ENCODE results near the gene ZNF281.

The ZNF281 gene

DNA sequence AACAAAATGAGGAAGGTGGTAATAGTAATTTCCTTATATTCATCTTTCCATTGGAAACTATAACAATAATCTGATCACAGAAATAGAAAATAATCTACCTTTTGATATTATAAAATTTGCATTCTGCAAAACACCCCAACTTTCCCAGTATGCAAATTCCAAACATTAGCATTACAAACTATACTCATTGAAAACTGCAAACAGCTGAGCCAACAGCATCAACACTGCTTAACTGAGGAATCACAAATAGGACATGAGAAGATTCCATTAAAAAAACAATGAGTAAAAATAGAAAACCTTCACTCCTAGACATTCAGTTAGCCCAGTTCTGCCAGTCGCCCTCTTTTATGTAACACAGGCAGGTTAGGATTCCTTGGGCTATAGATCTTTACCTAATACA, 18.1 kb downstream of the ZNF281 start:
- DNase-seq (ENCODE audit: low spot score) = no peak

DNA sequence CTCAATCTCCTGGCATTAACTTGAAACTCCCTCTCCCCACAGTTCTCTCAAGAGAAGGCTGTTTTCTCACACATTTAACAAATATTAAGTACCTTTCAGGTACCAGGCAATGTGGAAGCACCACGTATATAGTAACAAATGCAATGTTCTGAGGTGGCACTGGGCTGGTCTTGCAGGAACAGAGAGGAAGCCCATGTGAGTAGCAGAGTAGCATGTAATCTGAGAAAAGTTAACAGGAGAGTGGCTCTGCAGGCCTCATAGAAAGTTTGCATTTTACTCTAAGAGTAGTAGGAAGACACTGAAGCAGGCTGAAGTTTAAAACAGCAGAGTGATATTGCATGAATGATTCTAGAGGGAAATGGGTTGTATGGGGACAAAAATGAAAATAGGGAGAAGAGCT, 21.0 kb downstream of the ZNF281 start:
- no peak for DNase-seq (ENCODE audit: low spot score)

DNA sequence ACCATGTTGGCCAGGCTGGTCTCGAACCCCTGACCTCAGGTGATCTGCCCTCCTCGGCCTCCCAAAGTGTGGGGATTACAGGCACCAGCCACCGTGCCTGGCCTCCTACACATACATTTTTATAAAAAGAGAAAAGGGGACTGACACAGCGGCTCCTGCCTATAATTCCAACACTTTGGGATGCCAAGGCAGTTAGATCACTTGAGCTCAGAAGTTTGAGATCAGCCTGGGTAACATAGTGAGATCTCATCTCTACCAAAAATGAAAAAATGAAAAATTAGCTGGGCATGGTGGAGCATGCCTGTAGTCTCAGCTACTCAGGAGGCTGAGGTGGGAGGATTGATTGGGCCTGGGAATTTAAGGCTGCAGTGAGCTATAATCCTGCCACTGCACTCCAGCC, 23.4 kb downstream of the ZNF281 start:
- DNase-seq (ENCODE audit: low spot score) = no peak

DNA sequence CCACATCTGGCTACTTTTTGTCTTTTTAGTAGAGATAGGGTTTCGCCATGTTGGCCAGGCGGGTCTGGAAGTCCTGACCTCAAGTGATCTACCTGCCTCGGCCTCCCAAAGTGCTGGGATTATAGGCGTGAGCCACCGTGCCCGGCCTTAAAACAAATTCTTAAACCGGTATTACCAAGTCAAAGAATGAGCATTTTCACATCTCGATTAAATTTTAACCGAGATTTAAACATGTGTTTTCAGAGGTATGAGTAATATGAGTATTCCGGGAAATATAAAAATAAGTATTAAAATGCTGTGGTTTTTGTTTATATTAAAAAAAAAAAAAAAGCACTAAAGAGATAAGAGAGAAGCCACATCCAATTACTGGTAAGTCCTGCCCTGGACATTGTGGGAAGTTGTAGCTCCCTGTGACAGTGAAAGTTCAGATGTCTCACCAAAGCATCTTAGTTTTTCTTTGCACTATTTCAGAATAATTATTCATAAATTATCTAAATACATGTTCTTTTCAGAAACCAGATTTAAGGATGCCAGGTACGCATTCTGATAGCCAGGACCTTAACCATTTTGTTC, 24.9 kb downstream of the ZNF281 start:
- DNase-seq (ENCODE audit: low spot score) = no peak

DNA sequence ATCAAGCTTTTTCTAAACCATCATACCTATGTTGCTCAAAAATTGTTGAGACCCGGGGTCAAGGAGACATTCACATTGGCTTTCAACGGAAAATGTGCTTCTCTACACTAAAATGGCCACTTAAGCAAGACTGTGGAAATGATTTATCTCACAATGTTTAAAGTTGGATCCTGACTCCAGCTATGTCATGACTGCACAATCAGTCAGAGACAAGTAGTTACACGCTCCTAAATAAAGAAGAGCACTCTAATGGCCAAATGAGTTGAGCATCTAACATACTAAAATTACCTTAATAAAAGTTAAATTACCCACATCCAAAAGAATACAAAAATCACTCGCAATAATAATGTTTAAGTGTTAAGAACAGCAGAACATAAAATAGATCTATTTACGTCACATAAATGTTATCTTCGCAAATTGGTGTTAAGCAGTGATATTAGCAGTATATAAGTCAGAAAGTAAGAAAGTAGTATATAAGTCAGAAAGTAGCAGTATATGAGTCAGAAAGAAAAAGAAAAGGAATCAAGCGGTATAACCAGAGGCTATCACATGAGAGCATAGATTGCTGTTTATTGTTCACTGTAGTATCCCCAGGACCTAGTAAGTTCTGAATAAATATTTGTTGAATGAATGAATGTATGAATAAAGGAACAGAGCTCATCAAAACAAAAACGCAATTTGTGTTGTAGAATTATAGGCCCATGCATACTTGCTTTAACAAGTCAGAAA, 28.4 kb downstream of the ZNF281 start:
- DNase-seq (ENCODE audit: low spot score) = no peak

DNA sequence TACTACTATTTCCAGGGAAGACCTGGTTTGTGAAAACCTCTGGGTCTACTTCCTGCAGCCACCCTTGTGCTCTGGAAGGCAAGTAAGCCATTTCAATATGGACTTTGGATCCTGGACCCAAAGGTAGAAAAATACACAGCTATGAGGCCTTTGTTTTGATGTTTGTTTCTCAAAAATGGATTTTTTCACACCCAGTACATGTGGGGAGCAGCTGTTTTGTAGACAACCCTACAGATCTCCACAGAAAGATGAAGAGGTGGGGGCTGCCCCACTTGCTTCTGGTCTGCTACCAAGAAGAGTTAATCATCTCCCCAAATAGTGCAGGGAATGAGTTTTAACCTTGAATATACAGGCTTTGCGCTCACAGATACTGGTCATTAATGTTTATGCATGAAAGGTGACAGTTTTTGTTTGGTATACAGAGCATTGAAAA, 29.2 kb downstream of the ZNF281 start:
- no peak for DNase-seq (ENCODE audit: low spot score)

DNA sequence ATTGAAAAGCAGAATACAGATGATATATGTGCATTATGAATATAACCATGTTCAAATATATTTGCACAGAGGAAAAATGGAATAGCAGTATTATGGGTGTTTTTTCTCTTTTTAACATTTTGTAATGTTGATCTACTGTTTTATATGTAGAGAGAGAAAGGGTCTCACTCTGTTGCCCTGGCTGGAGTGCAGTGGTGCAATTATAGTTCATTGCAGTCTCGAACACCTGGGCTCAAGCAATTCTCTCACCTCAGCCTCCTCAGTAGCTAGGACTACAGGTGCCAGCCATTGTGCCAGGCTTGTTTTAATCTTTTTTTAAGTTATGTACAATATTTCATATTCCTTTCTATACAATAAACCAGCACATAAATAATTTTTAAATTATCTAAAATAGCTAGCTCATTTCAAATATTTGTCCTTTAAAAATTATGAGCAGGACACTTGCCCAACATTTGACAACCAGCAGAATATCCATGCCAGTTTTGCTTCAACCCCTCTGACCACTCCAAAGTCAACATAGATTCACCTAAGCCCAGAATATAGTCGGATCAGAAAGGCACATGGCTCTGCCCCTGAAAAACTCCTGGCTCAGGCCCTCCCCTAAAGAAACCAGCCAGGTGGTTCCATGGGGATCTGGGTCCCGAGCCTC, 29.8 kb downstream of the ZNF281 start:
- no peak for DNase-seq (ENCODE audit: low spot score)

DNA sequence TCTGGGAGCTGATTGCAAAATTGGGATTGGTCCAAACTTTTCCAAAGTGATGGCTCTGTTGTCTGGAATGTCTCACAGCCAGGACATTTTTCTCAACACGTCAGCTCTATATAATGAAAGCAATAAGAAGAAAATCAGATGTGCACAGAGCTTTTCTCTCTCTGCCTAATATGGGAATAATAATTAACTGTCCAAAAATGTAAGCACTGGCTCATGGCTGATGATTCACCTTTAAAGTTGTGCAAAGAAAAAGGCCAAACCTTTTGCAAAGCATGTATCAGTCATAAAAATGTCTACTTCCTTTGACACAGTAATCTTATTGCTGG, 30.4 kb downstream of the ZNF281 start:
- no peak for DNase-seq (ENCODE audit: low spot score)

DNA sequence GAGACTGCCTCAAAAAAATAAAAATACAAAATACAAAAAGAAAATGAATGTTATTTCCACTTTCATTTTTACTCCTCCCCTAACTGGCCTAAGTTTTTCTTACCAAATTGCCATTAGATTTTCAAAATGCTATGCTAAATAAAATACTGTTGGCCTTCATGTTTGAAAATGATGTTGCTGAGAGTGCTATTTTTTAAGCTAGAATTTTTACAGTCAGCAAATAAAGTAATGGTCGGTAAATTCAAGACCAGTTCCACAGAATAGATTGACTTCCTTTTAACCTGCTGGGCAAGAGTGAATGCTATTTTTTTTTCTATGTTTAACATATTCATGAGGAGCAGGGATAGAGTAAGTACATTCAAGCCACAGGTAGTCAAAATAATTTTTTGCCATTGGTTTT, 31.7 kb downstream of the ZNF281 start:
- no peak for DNase-seq (ENCODE audit: low spot score)

DNA sequence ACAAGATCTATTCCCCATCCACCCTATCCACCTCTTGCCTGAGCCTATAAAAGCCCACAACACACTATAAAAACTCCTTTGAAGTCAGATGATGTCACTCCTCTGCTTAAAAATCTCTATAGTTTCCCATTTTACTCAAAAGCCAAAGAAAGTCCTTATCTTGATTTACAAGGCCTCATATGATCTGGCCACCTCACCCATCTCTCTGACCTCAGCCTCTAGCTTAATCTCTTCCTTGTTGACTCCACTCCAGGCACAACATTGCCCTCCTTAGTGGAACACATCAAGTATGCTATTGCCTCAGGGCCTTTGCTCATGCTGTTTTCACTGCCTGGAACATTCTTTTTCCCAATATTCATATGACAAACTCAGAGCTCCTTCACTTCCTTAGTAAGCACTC, 33.3 kb downstream of the ZNF281 start:
- DNase-seq (ENCODE audit: low spot score) = no peak

DNA sequence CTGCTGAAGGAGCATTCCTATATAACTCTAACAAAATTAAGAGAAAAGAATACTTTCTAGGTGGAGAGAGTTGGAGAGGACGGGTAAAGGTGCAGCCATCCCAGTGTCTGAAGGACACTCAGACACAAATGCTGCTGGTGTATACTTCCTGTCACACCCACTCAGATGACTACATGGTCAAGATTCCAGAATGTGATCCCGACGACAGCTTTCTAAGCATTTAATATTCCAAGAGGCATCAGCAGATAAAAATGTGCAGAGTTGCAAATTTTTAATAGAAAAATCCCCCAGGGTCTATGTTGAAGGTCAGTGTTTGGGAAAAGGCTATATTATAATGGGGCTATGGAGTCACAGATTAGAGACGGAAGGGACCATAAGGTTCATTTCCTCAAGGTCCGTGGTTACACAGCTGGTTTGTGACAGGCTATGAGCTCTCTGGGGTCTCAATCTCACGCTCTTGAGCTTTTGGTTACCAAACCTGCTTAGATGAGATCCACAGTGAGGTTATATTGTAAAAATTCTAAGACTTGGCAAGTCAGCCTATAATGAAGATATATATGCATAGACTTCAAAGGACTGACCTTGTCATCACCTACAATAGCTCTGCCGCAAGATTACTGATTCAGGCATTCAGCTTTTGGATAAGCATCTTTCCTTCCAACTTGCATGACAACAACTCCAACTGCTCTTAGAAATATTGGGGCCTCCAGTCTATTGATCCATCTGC, 35.1 kb downstream of the ZNF281 start:
- DNase-seq (ENCODE audit: low spot score) = no peak

DNA sequence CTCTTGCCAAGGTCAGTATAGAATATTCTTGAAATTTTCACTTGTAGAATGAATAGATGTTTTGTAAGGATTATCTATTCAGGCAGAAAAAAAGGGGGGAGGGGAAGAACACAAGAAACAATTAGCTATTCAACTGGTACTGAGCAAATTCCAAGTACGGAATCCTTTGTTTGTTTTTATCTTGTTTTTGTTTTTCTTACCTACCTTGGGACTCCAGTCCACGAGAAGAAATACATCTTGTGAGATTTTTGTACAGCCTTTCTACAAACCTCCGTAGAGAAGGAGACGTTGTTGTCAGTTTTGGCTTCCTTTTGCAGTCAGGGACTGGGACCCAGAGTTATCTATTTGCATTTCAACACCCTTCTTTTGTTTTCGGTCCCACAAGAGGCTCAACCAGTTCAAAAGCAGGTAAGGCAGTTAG, 36.0 kb downstream of the ZNF281 start:
- no peak for DNase-seq (ENCODE audit: low spot score)

DNA sequence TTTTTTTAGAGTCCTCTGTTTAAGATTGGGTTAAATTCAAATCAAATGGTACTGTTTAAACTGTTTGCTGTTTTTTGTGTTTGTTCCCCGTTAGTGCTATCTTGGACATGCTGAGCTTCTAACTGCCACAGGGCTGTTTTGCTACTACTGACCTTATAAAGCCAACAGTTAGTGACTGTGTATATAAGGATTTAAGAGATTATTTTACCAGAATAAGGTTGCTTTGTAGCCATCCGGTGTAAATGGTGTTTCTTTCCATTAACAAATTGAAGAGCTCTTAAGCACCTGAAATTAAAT, 37.0 kb downstream of the ZNF281 start:
- no peak for DNase-seq (ENCODE audit: low spot score)

DNA sequence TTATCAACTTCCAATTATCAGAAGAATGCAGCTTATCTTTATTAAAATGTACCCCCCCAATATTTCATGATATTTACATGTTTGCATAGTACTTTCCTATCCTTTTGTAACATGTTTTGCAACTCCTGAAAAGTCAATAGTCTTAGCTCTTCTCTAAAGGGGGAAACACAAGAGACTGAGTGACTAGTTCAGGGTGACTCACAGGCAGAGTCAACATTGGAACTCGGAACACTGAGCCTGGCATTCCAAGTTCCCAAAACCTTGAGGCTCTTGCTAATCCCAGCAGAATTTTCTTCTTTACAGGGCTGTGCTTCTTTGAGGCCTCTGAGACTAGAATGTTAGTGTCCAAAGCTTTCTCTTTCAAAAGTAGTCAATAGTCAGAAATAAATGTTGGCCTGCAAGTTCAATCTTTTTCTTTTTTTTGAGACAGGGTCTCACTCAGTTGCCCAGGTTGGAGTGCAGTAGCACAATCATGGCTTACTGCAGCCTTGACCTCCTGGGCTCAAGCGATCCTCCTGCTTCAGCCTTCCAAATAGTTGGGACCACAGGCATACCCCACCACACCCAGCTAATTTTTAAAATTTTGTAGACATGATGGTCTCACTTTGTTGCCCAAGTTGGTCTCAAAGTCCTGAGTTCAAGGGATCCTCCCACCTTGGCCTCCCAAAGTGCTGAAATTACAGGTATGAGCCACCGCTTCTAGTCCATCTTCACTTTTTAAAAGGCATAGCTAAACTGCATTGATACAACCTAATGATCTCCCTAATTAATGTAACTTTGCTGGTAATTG, 37.5 kb downstream of the ZNF281 start:
- DNase-seq (ENCODE audit: low spot score) = no peak

DNA sequence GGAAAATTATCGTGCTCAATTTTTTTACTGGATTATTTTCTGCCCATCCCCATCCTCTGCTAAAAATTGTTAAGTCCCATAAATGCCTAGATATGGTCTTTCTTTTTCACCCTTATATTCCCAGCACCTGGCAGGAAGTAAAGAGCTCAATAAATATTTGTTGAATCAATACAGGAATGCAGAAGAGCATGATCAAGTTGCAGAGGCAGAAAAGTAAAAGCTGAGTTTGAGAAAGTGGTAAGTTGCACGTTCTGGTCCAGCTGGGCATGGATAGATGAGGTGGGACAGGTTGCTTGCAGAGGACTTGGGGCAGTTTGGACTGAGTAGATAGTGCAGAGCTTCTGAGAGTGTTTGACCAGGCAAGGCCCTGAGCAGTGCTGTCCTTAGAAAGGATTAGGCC, 40.1 kb downstream of the ZNF281 start:
- no peak for DNase-seq (ENCODE audit: low spot score)

DNA sequence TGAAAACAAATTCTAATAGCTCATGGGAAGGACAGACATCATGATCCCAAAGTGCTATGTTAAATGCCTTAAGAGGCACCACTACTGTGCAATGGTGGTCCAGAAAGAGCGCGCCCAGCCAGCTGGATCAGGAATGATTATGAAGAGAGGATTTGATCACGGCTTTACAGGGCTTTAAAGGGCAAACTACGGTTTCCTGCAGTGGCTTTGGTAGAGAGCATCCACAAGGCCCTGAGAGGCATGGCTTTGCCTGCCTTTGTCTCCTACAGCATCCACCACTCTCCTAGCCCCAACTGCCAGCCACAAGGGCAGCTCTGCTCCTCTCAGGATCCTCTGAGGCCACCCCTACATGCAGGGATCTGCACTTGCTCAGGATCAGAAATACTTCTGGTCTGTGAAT, 40.7 kb downstream of the ZNF281 start:
- DNase-seq (ENCODE audit: low spot score) = no peak

DNA sequence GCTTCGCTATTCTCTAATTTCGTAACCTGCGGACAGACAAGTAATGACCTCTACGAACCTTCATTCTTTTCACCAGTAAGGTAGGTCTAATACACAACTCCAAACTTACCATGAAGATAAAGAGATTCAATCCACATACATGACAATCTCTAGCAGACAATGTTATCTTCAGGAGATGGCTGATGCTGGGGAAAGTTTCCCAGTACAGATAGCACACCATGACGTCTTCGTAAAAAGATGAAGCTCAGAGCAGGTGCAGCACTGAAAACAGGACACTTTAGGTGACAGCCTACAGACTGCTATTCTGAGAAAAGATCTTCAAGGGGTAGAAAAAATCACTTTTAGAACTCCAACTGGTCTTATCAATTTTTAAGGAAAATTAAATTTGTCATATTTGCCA, 41.3 kb downstream of the ZNF281 start:
- no peak for DNase-seq (ENCODE audit: low spot score)

DNA sequence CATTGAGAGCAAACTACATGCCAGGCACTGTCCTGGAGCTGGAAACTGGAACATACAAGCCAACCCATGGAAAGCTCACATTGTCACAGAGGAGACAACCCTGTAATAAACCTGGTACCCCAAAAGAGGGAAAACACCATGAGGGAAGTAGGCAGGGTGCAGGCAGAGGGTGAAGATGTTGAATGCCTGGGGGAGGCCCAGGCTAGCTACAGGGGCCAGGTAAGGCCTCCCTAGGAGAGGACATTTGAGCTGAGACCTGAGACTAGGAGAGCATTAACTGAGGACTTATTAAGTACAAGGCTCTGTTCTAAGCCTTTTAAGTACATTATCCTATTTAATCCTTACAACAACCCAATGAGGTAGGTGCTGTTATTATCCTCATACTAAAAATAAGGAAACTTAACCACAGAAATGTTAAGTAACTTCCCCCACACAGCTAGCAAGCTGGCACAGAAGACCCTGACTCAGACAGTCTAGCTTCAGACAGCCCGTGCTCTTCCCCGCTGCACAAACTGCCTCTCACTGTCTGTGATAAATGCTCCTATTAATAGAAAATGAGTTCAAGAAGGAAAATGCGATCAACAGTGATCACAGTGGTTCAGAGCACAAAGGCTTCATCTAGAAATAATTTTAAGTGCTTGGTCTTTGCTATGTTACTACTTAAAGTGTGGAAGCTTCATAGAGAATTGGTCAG, 41.8 kb downstream of the ZNF281 start:
- no peak for DNase-seq (ENCODE audit: low spot score)

DNA sequence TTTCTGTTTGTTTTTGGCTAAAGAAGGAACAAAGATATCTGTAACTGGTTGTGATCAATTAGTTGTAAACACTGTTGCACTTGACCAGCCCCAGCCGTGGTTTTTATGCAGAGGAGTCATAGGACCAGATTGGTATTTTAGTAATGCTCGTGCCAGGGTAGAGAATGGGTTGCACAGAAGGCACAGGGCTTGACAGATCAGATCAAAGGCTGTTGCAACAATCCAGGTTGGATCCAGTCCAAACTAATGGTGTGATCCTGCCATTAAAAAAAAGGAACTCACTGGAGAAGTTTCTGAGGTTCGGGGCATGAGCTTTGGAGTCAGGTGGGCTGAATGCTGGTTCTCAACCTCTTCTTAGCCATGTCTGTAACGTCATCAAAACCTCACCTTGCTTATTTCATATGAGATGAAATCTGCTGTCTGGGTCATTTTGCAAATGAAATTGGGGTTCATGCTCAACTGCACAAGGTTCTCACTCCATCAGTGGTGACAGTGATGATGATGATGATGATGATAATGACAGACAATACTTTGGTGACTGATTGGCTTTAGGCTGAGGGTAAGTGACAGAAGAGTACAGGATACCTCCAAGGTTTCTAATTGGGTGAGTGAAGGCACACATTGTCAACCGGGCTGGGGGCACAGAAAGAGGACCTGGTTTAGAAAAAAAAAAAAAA, 43.1 kb downstream of the ZNF281 start:
- no peak for DNase-seq (ENCODE audit: low spot score)

DNA sequence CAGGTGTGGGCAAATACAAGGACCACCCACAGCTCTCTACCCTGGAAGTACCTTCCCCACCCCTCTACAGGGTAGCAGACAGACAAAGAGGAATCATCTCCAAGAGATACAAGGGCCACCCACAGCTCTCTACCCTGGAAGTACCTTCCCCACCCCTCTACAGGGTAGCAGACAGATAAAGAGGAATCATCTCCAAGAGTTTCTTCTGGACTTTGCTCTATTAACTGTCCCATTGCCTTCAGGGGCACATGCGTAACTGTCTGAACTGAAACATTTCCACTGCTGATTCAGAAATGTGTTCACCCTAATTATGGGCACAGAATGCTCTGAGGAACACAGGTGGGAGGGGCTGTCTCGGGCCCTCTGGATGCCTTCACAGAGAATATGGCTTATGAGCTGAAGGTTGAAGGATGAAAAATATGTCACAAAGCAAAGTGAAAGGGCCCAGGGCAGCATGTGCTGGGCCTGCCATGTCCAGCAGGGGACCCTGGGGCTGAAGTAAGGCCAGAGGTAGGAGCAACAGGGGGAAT, 43.9 kb downstream of the ZNF281 start:
- DNase-seq (ENCODE audit: low spot score) = no peak

DNA sequence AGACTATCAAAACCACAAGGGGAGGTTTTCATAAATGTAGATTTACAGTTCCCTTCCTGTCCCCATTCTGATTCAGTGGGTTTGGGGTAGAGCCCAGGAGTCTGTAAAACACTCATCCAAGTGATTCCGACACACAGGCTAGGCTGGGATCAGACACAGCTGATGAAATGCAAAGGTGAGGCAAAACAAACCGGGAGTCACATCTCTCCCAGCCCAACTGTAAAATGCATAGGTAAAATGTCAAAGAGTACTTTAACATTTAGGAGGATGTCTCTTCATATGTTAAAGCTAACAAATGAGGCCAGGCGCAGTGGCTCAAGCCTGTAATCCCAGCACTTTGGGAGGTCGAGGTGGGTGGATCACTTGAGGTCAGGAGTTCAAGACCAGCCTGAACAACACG, 45.0 kb downstream of the ZNF281 start:
- no peak for DNase-seq (ENCODE audit: low spot score)

Data from cerebellar cortex (tissue), 1 donor.